SK-N-SH (cell line): ENCODE results near the gene ZC3H12C. TPM values are rescaled to one million over a fixed set of nuclear protein-coding genes. Genes with fewer than 3 reads are reported as not detected.

Experiments
- CTCF ChIA-PET: fragments of 300-600, 350-600 bp; formaldehyde crosslinking; extraction: SDS; loops from one replicate; lab custom pipeline; 2021; lab: Yijun Ruan, JAX
- POLR2A ChIA-PET: fragments of 350-600 bp; sonication (Branson Sonifier 250); formaldehyde crosslinking; extraction: SDS; loops from one replicate; lab custom pipeline; 2020; ENCODE audit warnings: antibody characterized with exemption, inconsistent platforms; lab: Yijun Ruan, JAX
- DNase-seq: peaks from one replicate; pipeline ENCODE4 v3.0.0; 2012
- H2AFZ ChIP-seq: fragments of 200-600 bp; sonication (generic); 2 replicates; pipeline ENCODE4 v1.8.1; 2016; ENCODE audit warnings: antibody characterized with exemption, mild to moderate bottlenecking, low read depth
- H3F3A ChIP-seq: fragments of 200-600 bp; sonication (generic); replicated peaks from 2 replicates; pipeline ENCODE3; 2016; ENCODE audit warnings: antibody characterized with exemption, mild to moderate bottlenecking; ENCODE audit not compliant: insufficient read depth
- H3K27ac ChIP-seq, 2 experiments: fragments of 200-500 bp in 1 of 2; fragments of 200-600 bp in 1 of 2; sonication (Bioruptor generic) in 1 of 2; sonication (generic), shearing (Covaris generic) in 1 of 2; 2 replicates each; pipeline versions ENCODE4 v1.5.1 to v1.6.1; 2014 to 2016; ENCODE audit warnings: low read depth in 2 of 2, inconsistent platforms in 1 of 2, low read length in 1 of 2, mild to moderate bottlenecking in 1 of 2, mixed read lengths in 1 of 2
- H3K27me3 ChIP-seq: fragments of 200-600 bp; sonication (generic), shearing (Covaris generic); 2 replicates; pipeline ENCODE4 v1.6.1; 2016; ENCODE audit warnings: mixed run types; ENCODE audit not compliant: insufficient read depth
- H3K36me3 ChIP-seq, 2 experiments: fragments of 200-500 bp in 1 of 2; fragments of 200-600 bp in 1 of 2; sonication (Bioruptor generic) in 1 of 2; sonication (generic) in 1 of 2; replicated peaks in 1 of 2; 2 replicates each; pipeline versions ENCODE3 to v1.5.1; 2014 to 2016; ENCODE audit warnings: low read length in 1 of 2, mild to moderate bottlenecking in 1 of 2; ENCODE audit not compliant: insufficient read depth in 2 of 2, control insufficient read depth in 1 of 2
- H3K4me1 ChIP-seq, 2 experiments: fragments of 200-500 bp in 1 of 2; fragments of 200-600 bp in 1 of 2; sonication (Bioruptor generic) in 1 of 2; sonication (generic), shearing (Covaris generic) in 1 of 2; 2 replicates each; pipeline versions ENCODE4 v1.5.1 to v1.6.1; 2014 to 2016; ENCODE audit warnings: low read depth in 1 of 2, low read length in 1 of 2, mixed run types in 1 of 2; ENCODE audit not compliant: insufficient read depth in 2 of 2, control insufficient read depth in 1 of 2
- H3K4me2 ChIP-seq: fragments of 200-600 bp; sonication (generic), shearing (Covaris generic); 2 replicates; pipeline ENCODE4 v1.6.1; 2017; ENCODE audit warnings: mixed run types
- H3K4me3 ChIP-seq, 2 experiments: fragments of 200-500 bp in 1 of 2; fragments of 200-600 bp in 1 of 2; sonication (Bioruptor generic) in 1 of 2; sonication (generic), shearing (Covaris generic) in 1 of 2; 2 replicates each; pipeline versions ENCODE4 v1.5.1 to v1.8.1; 2014 to 2016; ENCODE audit warnings: low read depth in 2 of 2, inconsistent platforms in 1 of 2, low read length in 1 of 2, mild to moderate bottlenecking in 1 of 2, mixed read lengths in 1 of 2, moderate library complexity in 1 of 2
- H3K79me2 ChIP-seq: fragments of 200-600 bp; sonication (generic); 2 replicates; pipeline ENCODE4 v1.8.1; 2017; ENCODE audit warnings: mild to moderate bottlenecking; ENCODE audit not compliant: insufficient read depth
- H3K9ac ChIP-seq: fragments of 200-600 bp; sonication (generic); 2 replicates; pipeline ENCODE4 v1.6.1; 2017; ENCODE audit warnings: mixed run types
- H3K9me2 ChIP-seq: fragments of 200-600 bp; sonication (generic); 2 replicates; pipeline ENCODE4 v1.6.1; 2017; ENCODE audit warnings: mixed run types
- H3K9me3 ChIP-seq: fragments of 200-600 bp; sonication (generic); 2 replicates; pipeline ENCODE4 v1.6.1; 2017; ENCODE audit warnings: mixed run types, mild to moderate bottlenecking, moderate library complexity
- H4K20me1 ChIP-seq: fragments of 200-600 bp; sonication (generic); 2 replicates; pipeline ENCODE4 v1.6.1; 2017; ENCODE audit warnings: mild to moderate bottlenecking, mixed run types; ENCODE audit not compliant: insufficient read depth
- FOXJ3 ChIP-seq: sonication (generic); formaldehyde crosslinking; IDR thresholded peaks from 2 replicates; pipeline ENCODE4 v1.5.1; 2020; ENCODE audit warnings: mild to moderate bottlenecking, missing genetic modification reagents
- MEF2A ChIP-seq: IDR thresholded peaks from 2 replicates; pipeline ENCODE4 v1.4.0; 2012; ENCODE audit warnings: low read depth, borderline replicate concordance
- MXI1 ChIP-seq: IDR thresholded peaks from 2 replicates; pipeline ENCODE4 v1.6.1; 2012; ENCODE audit warnings: mild to moderate bottlenecking, low read depth, low read length, improper control_type of control experiment
- NFIC ChIP-seq: IDR thresholded peaks from 2 replicates; pipeline ENCODE4 v1.4.0; 2012; ENCODE audit warnings: borderline replicate concordance
- RXRA ChIP-seq: IDR thresholded peaks from 2 replicates; pipeline ENCODE4 v1.4.0; 2012; ENCODE audit warnings: low read depth, mild to moderate bottlenecking, borderline replicate concordance
- TEAD4 ChIP-seq: IDR thresholded peaks from 2 replicates; pipeline ENCODE4 v1.4.0; 2012; ENCODE audit warnings: mild to moderate bottlenecking, borderline replicate concordance; ENCODE audit not compliant: insufficient read depth
- WGBS: methylation state at CpG from one replicate; pipeline ENCODE4 v1.1.6; 2017; ENCODE audit warnings: low lambda C conversion rate; 5-methylcytosine and 5-hydroxymethylcytosine counted together
- polyA plus RNA-seq, 3 experiments: library from polyadenylated mRNA; depleted of rRNA; stranded (reverse); fragments of >200 nt; gene quantifications; 2 replicates each; pipeline ENCODE4 v1.2.3, GENCODE V29; 2012
- TF ChIP-seq, protein P1 (sequence below): fragments of 200-600 bp; sonication (generic); IDR thresholded peaks from 2 replicates; pipeline ENCODE4 v1.6.1; 2017; ENCODE audit warnings: antibody characterized with exemption, mild to moderate bottlenecking, moderate library complexity
- TF ChIP-seq, protein P2 (sequence below): IDR thresholded peaks from 2 replicates; pipeline ENCODE4 v1.4.0; 2012; ENCODE audit warnings: low read depth, borderline replicate concordance
- TF ChIP-seq, protein P3 (sequence below): IDR thresholded peaks from 2 replicates; pipeline ENCODE4; 2012

Gene ZC3H12C
- polyA plus RNA-seq, 1 of the 3 experiments (the other 2 are of a cell fraction): 2.8 TPM

DNA sequence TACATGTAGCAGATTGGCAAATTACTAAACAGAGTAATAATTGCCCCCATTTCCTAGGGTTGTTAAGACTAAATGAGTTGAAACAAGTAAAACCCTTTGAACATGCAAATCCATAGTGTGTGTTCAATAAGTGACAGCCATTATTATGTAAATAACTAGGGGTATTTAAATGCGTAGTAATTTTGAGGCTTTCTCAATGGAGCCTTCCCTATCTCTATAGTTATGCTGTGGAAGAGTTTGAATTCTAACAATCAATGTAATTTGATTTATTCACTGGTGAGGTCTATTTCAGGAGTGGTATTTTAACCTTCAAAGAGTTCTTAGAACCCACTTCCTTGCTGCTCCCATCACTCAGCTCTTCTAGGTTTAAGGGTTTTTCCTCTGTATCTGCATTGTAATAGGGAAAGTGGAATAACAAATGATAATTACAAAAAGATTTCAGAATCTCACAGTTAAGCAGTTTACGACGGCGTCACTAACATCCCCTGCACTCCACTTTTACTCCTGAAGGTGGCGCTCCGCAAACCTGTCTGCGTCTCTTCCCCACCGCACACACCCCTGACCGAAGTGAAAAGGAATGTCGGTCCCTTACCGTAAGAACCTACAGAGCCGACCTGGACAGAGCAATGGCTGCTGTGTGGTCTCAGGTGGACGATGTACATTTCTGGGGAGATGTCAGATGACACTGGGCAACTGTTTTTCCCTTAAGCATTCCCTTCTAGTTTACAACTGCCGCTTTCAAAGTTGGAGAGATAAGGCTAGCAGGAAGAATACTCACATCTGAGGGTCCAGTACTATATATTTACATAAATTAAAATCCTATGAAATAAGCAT lies 80.8 kb downstream of the ZC3H12C start:
- TF ChIP-seq FOXJ3 (CRISPR knock-in tag): no peak
- no peak for TF ChIP-seq NFIC
- TF ChIP-seq TEAD4: no peak
- TF ChIP-seq RXRA: no peak
- TF ChIP-seq MXI1: no peak
- TF ChIP-seq, protein P1, sequence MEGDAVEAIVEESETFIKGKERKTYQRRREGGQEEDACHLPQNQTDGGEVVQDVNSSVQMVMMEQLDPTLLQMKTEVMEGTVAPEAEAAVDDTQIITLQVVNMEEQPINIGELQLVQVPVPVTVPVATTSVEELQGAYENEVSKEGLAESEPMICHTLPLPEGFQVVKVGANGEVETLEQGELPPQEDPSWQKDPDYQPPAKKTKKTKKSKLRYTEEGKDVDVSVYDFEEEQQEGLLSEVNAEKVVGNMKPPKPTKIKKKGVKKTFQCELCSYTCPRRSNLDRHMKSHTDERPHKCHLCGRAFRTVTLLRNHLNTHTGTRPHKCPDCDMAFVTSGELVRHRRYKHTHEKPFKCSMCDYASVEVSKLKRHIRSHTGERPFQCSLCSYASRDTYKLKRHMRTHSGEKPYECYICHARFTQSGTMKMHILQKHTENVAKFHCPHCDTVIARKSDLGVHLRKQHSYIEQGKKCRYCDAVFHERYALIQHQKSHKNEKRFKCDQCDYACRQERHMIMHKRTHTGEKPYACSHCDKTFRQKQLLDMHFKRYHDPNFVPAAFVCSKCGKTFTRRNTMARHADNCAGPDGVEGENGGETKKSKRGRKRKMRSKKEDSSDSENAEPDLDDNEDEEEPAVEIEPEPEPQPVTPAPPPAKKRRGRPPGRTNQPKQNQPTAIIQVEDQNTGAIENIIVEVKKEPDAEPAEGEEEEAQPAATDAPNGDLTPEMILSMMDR: peak; percentile 60
- TF ChIP-seq, protein P2, sequence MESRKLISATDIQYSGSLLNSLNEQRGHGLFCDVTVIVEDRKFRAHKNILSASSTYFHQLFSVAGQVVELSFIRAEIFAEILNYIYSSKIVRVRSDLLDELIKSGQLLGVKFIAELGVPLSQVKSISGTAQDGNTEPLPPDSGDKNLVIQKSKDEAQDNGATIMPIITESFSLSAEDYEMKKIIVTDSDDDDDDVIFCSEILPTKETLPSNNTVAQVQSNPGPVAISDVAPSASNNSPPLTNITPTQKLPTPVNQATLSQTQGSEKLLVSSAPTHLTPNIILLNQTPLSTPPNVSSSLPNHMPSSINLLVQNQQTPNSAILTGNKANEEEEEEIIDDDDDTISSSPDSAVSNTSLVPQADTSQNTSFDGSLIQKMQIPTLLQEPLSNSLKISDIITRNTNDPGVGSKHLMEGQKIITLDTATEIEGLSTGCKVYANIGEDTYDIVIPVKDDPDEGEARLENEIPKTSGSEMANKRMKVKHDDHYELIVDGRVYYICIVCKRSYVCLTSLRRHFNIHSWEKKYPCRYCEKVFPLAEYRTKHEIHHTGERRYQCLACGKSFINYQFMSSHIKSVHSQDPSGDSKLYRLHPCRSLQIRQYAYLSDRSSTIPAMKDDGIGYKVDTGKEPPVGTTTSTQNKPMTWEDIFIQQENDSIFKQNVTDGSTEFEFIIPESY: no peak
- no peak for TF ChIP-seq MEF2A
- TF ChIP-seq, protein P3, sequence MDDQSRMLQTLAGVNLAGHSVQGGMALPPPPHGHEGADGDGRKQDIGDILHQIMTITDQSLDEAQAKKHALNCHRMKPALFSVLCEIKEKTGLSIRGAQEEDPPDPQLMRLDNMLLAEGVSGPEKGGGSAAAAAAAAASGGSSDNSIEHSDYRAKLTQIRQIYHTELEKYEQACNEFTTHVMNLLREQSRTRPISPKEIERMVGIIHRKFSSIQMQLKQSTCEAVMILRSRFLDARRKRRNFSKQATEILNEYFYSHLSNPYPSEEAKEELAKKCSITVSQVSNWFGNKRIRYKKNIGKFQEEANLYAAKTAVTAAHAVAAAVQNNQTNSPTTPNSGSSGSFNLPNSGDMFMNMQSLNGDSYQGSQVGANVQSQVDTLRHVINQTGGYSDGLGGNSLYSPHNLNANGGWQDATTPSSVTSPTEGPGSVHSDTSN: no peak
- Histone ChIP-seq H3K4me3 (no peak overlapping the region; a peak in 1 of 4 replicates), H3K79me2 (no peaks in the 10 kb centered on the region), H3K9me2 (no peaks in the 10 kb centered on the region), H3K4me1 (peaks cover 0 to 23% of the 10 kb centered on the region in 2 experiments; a peak in 1 of 4 replicates), H3K36me3 (peaks cover 0 to 5% of the 10 kb centered on the region in 2 experiments), H3F3A (peaks cover 3% of the 10 kb centered on the region), H2AFZ (no peak overlapping the region), H3K9ac (no peak overlapping the region), H3K4me2 (no peak overlapping the region), H4K20me1 (no peaks in the 10 kb centered on the region), H3K27me3 (no peaks in the 10 kb centered on the region), H3K27ac (no peak overlapping the region), H3K9me3 (no peaks in the 10 kb centered on the region)
- WGBS: 94% methylated on average over 14 of the region's 14 CpGs
- CTCF ChIA-PET: interaction anchor here (0.7 to 1.5 kb wide), 7 partner anchors 8 to 1057 kb away, joined by 3 to 5 read pairs (median 3); no protein-coding TSS in a partner anchor
- DNase-seq: peak; percentile 32
- POLR2A ChIA-PET: no interaction called here
